SU-DHL-6 (cell line): ENCODE results near the gene STXBP5L.

Experiments used
- CTCF ChIP-seq: fragments of 200-600 bp; sonication (generic); IDR thresholded peaks from one replicate; pipeline ENCODE4 v1.5.1; 2017; ENCODE audit warnings: antibody characterized with exemption, mild to moderate bottlenecking, low read length, moderate library complexity; ENCODE audit not compliant: insufficient read depth, poor library complexity, severe bottlenecking
- EZH2phosphoT487 ChIP-seq: fragments of 200-600 bp; sonication (generic), shearing (Covaris generic); conservative IDR thresholded peaks from 2 replicates; pipeline ENCODE4 v1.6.1; 2018; ENCODE audit warnings: mild to moderate bottlenecking, antibody characterized with exemption, low read length, moderate library complexity, mixed read lengths

- TF ChIP-seq CTCF (no peak), EZH2phosphoT487 (no peak)
Measured at GRCh38 chr3:120956143-120956542, 48.1 kb downstream of the STXBP5L start.
